ENCODE results near the gene DVL2.

The DVL2 gene

GRCh38 chr17:7228920-7229319, 5.4 kb downstream of the DVL2 start:
- 0 out of 2 replicates have a peak, but pooled peaks cover 3% of the 10 kb centered on the region for H3F3A ChIP-seq (ENCODE audit: control insufficient read depth, insufficient read depth)
- peaks cover 91% of the 10 kb centered on the region for H3K36me3 ChIP-seq (ENCODE audit: control insufficient read depth, low read length)
- H3K4me3 ChIP-seq (ENCODE audit: low read length): no peak overlapping the region
- H3K9me2 ChIP-seq (replicated peaks; ENCODE audit: control insufficient read depth, low read length): no peaks in the 10 kb centered on the region
- TF ChIP-seq EZH2phosphoT487 (IDR thresholded peaks at IDR 0.05; ENCODE audit: borderline replicate concordance, low read length) (no peak), CTCF (IDR thresholded peaks at IDR 0.05; ENCODE audit: low read depth, low read length, poor library complexity, severe bottlenecking) (no peak)
- no peaks in the 10 kb centered on the region for H3K27me3 ChIP-seq (ENCODE audit: control insufficient read depth, low read length)
- H3K9me3 ChIP-seq (ENCODE audit: control insufficient read depth, insufficient read depth, low read length): no peaks in the 10 kb centered on the region
- H3K79me2 ChIP-seq (ENCODE audit: control insufficient read depth, low read length): peaks cover 42% of the 10 kb centered on the region
- no peak overlapping the region for H3K27ac ChIP-seq (ENCODE audit: low read depth, low read length)
- peaks cover 12% of the 10 kb centered on the region for H3K4me1 ChIP-seq (ENCODE audit: control insufficient read depth, low read length)
- H3K4me2 ChIP-seq (ENCODE audit: low read length): no peak overlapping the region
- peaks cover 9% of the 10 kb centered on the region for H4K20me1 ChIP-seq (ENCODE audit: control insufficient read depth, insufficient read depth, low read depth, low read length)

- Histone ChIP-seq H3K4me1 (ENCODE audit: control insufficient read depth, low read length) (peaks cover 4% of the 10 kb centered on the region), H3K4me3 (ENCODE audit: low read length) (no peak overlapping the region), H4K20me1 (ENCODE audit: control insufficient read depth, insufficient read depth, low read depth, low read length) (peaks cover 3% of the 10 kb centered on the region), H3K27me3 (ENCODE audit: control insufficient read depth, low read length) (no peaks in the 10 kb centered on the region), H3K36me3 (ENCODE audit: control insufficient read depth, low read length) (peaks cover 94% of the 10 kb centered on the region), H3K79me2 (ENCODE audit: control insufficient read depth, low read length) (peaks cover 23% of the 10 kb centered on the region), H3K9me2 (replicated peaks; ENCODE audit: control insufficient read depth, low read length) (no peaks in the 10 kb centered on the region), H3K4me2 (ENCODE audit: low read length) (no peak overlapping the region), H3F3A (ENCODE audit: control insufficient read depth, insufficient read depth) (peaks cover 7% of the 10 kb centered on the region), H3K27ac (ENCODE audit: low read depth, low read length) (no peak overlapping the region), H3K9me3 (ENCODE audit: control insufficient read depth, insufficient read depth, low read length) (no peaks in the 10 kb centered on the region)
- TF ChIP-seq EZH2phosphoT487 (IDR thresholded peaks at IDR 0.05; ENCODE audit: borderline replicate concordance, low read length) (no peak), CTCF (IDR thresholded peaks at IDR 0.05; ENCODE audit: low read depth, low read length, poor library complexity, severe bottlenecking) (no peak)
These were observed 7.3 kb downstream of the DVL2 start for GRCh38 chr17:7226721-7227710.

DNA sequence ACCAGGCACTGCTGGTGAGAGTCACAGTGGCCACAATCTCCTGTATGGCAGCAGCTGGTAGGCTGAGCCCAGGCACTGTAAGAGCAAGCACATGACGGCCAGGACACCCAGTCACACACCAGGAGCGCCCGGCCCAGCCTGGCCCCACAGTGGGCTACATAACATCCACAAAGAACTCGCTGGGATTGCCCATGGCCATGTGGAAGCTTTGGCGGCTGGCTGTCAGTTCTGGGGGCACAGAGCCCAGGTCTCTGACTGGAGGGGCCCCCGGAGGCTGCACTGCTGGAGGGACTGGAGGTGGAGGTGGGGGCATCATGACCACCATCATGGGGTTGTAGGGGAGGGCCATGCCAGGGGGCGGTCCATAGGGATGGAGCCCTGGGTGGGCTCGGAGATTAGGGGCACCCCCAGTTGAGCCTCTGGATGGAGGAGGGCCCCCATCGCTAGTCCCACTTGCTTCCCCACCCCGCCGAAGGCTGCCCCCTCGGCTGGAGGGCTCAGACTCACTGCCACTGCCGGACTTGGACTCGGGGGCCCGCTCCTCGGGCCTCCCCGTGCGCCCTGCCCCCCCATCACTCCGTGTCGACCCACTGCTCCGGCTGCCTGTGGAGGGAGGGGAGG, 8.5 kb downstream of the DVL2 start:
- H3K4me1 ChIP-seq (ENCODE audit: control insufficient read depth, low read length): peaks cover 8% of the 10 kb centered on the region
- peaks cover 5% of the 10 kb centered on the region; the same call in 1 of the 2 replicates for H4K20me1 ChIP-seq (ENCODE audit: control insufficient read depth, insufficient read depth, low read depth, low read length)
- peaks cover 11% of the 10 kb centered on the region for H3K79me2 ChIP-seq (ENCODE audit: control insufficient read depth, low read length)
- H3K9me2 ChIP-seq (replicated peaks; ENCODE audit: control insufficient read depth, low read length): no peaks in the 10 kb centered on the region
- no peak overlapping the region for H3K4me3 ChIP-seq (ENCODE audit: low read length)
- H3K27ac ChIP-seq (ENCODE audit: low read depth, low read length): no peak overlapping the region
- H3K9me3 ChIP-seq (ENCODE audit: control insufficient read depth, insufficient read depth, low read length): no peaks in the 10 kb centered on the region
- H3K36me3 ChIP-seq (ENCODE audit: control insufficient read depth, low read length): peaks cover 96% of the 10 kb centered on the region
- no peak overlapping the region for H3K4me2 ChIP-seq (ENCODE audit: low read length)
- no peak for TF ChIP-seq EZH2phosphoT487 (IDR thresholded peaks at IDR 0.05; ENCODE audit: borderline replicate concordance, low read length)
- TF ChIP-seq CTCF (IDR thresholded peaks at IDR 0.05; ENCODE audit: low read depth, low read length, poor library complexity, severe bottlenecking): no peak
- H3F3A ChIP-seq (ENCODE audit: control insufficient read depth, insufficient read depth): peaks cover 8% of the 10 kb centered on the region
- no peaks in the 10 kb centered on the region for H3K27me3 ChIP-seq (ENCODE audit: control insufficient read depth, low read length)
